Fibroblast of the conjunctiva (primary cell): ENCODE results near the gene DNAJB14.
A peak's percentile ranks its signal among the peaks of the same experiment; 100 is the strongest.

ENCODE experiments used
- DNase-seq: peaks from one replicate; pipeline ENCODE4 v3.0.0-alpha.2; 2010; ENCODE audit warnings: low read depth

DNAJB14 gene

DNA sequence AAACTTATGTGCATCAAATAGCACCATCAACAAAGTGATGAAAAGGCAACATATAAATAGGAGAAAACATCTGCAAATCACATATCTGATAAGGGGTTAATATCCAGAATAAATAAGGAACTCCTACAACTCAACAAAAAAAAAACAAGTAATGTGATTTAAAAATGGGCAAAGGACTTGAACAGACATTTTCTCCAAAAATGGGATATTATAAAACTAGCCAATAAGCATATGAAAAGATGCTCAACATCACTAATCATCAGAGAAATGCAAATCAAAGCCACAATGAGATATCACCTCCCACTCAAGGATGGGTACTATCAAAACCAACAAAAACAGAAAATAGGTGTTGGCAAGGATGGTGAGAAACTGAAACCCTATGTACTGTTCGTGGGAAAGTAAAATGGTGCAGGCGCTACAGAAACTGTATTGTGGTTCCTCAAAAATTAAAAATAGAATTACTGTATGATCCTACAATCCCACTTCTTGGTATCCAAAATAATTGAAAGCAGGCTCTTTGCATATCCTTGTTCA, 2.4 kb downstream of the DNAJB14 start:
- DNase-seq, result no peak

DNA sequence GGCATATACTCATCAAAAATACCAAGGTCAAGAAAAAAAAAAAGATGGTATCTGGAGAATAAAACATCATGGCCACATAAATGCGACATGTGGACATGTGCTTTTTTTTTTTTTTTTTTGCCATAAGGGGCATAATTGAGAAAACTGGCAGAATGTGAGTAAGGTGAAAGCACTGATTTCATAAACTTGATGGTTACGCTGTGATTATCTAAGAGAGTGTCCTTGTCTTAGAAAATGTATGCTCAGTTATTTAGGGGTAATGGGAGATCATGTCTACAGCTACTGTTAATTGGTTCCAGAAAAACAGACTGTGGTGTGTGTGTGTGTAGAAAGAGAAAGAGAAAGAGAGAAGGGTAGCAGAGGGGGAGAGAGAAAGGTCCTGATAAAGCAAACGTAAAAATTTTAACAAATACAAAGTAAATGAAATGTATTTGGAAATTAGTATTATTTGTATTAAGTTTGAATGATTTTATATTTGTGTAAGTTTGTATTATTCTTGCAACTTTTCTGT, 8.1 kb downstream of the DNAJB14 start:
- no peak for DNase-seq

DNA sequence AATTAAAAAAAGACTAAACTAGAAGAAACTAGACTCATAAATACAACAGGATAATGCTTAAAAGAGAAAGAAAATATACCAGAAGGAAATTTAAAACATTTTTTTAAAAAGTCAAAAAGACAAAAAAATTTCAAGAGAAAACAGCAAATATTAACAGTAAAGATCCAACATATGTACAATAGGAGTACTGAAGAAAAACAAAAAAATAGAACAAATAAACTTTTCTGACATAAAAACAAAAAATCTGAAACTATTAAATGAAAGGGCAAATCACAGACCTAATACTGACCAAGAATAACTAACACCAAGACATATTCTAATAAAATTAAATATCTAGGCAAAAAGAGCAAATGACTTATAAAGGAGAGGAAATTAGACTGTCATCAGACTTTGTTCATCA, 11.5 kb downstream of the DNAJB14 start:
- no peak for DNase-seq

DNA sequence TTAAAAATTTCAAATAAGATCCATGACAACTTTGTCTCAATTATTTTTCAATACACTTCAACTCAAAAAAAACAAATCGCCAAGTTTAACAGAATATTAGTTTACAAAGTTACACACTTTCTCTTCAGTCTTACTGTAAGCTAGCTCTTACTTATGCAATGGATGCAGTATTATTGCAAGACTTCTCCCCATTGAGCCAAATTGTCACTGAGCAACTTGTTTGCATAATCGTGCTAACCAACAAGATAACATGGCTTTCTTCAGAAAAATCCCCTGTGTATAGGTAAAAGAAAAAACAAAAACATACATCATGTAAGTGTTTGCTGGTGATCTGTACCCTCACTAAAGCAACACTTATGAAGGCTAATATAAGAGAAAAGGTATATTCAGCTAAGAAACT, 18.9 kb downstream of the DNAJB14 start:
- no peak for DNase-seq

DNA sequence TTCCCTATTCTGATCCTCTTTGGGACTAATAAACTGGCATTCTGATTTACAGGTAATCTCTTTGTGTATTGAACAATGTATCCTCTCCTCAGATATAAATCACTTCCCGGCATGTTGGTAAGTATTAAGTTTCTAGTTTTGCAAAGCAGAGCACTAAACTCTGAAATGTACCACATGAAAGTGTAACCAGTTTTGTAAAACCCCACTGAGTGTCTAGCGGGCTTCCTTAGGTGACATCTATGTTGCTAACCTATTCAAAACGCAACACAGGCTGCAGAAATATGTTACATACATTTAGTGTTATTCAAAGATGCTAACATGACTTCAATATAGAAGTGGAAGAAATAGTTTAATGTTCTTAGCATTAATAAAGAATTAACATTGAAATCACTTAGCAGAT, 25.2 kb downstream of the DNAJB14 start:
- no peak for DNase-seq

DNA sequence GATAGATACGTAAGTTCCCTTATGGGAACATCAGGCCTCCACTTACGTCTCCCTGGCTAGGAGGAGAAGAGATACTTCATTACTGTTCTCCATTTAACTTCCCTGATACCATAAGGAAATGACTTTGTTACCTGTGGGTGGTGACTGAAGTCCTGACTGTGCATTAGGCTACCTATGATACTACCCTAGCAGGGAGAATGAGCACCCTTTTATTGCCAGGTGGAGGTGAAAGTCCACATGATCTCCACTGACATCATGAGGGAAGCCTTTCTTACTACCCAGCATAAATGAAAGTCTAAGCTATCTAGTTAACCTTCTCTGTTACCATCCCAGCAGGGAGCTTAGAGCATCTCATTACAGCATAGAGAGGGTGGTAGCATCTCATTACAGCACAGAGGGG, 27.8 kb downstream of the DNAJB14 start:
- no peak for DNase-seq

DNA sequence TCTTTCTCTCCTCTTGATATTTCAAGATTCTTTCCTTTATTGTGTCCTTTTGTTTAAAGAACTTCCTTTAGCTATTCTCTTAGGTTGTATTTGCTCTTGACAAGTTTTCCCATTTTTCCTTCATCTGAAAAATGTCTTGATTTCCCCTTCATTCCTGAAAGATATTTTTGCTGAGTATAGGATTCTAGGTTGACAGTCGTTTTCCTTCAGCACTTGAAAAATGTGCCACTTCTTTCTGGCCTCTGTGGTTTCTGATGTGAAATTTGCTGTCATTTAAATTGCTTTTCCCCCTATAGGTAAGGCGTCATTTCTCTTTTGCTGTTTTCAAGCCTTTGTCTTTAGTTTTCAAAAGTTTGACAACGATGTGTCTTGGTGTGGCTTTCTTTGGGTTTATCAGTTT, 28.8 kb downstream of the DNAJB14 start:
- DNase-seq, result no peak

DNA sequence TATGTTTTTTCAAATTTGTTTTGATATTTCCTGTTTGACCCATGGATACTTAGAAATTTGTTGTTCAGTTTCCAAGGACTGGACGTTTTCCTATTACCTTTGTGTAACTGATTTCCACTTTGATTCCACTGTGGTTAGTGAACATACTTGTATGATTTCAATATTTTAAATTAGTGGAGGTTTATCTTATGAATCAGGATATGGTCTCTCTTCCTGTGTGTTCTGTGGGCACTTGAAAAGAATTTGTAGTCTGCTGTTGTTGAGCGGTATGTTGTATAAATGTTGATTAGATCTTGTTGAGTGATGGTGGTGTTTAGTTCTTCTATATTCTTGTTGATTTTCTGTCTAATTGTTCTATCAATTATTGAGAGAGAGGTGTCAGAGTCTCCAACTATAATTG, 31.0 kb downstream of the DNAJB14 start:
- DNase-seq, result no peak

DNA sequence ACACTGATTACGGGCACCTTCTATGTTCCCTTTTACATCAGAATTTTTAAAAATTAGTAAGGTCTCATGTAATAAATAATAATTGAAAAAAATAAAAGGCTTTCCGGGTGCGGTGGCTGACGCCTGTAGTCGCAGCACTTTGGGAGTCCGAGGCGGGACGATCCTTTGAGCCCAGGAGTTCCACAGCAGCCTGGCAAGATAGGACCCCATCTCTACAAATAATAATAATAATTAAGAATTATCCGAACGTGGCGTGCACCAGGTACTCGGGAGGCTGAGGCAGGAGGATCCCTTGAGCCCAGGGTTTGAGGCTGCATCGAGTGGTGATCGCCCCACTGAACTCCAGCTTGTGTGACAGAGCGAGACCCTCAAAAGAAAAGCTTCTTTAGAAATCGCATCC, 51.4 kb downstream of the DNAJB14 start:
- DNase-seq, result no peak

DNA sequence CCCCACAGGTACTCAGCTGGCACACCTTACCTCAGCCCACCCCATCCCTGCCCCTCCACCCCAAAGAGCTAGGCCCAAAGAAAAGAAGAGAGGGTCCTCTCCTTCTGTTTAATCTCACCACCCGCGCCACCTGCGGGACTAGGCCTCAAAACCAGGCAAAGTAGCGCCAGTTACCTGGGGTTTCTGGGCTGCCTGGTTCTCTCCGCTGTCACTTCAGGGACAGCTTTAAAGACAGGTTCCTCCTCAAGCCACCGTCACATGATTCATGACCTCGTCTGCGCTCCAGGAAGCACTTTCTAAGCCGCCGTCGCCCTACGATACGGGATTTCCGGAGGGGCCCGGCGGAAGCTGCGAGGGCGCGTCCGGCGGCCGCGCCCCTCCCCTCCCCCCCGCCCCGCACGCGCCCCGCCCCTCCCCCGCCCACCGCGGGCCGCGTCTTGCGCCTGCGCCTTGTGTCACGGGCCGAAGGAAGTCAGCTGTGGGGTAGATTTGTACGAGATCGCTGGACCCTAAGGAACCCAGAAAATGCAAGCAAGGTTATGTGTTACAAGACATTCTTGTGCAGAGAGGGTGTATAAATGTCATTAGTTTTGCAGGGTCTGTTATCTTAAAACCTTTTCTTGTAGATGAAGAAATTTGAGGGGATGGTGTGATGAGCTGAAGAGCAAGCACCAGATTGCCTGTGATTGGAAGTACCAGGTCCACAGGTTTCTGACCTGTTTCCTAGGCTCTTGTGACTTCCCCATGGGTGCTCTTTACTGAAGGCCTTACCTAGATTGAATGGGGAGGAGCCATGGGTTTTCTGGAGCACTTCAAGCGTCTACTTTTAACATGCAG, 52.0 kb downstream of the DNAJB14 start, which contains the start of gene LAMTOR3:
Gene LAMTOR3, minus strand, starts transcription at position 267 of the 837 bp plus-strand sequence. CDS start 464 bp downstream, outside the sequence.
- DNase-seq, result peak; percentile 79

DNA sequence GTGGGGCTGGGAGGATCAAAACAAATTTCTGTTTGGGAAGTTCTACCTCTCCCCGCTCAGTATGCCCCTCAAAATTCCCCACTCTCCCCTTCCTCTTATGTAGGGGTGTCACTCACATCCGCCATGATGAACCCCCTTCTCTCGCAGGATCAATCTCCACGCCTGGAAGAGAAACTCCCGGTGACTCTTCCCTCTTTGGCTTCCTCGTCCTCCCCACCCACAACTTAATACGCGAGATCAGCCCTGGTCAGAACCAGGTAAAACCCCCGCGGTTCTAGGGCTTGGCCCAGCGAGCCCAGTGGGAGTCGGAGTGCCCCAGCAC, 52.6 kb downstream of the DNAJB14 start:
- no peak for DNase-seq

DNA sequence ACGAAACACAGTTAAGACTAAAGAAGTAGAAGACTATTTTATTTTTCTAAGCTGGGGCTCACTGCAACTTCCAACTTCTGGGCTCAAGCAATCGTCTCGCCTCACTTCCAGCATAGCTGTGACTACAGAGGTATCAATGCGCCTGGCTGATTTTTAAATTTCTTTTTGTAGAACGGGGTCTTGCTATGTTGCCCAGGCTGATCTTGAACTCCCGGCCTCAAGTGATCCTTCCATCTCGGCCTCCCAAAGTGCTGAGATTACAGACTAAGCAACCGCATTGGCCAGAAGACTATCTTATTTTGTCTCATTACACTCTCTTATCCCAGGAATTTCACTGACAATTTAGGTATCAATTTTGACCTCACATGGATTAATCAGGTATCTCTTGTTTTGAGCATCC, 53.4 kb downstream of the DNAJB14 start:
- DNase-seq, result no peak

DNA sequence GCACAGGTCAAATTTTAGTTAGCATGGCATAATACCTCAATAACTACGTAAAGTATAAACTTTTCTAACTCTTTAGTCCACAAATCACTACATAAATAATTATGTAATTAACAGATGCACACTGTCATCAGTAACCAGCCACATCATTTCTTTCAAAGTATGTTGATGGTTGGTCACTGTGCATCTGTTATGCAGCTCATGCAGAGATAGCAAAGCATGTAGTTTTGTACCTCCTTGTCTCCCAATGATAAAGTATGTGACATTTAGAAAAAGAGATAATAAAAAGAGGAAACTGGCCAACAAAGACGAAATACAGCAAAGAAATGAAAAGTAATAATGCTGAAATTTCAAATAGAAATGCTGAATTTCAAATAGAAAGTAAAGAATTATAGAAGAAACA, 55.1 kb downstream of the DNAJB14 start:
- no peak for DNase-seq

DNA sequence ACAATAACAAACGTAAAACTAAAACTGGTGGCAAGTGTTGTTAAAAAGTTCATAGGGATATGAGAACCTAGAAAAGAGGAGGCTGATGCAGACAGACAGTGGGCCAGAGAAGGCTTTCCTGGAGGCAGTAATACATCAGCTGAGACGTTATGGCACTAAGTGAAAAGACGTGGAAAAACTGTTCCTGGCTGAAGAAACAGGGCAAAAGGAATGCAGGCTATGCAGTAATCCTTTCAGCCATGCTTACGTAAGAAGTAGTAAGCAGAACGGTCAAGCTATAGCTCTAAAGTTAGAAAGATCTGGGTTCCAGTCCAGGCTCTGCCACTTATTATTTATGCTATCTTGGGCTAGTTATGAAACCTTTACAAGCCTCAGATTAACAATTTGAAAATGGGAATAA, 58.6 kb downstream of the DNAJB14 start:
- no peak for DNase-seq

DNA sequence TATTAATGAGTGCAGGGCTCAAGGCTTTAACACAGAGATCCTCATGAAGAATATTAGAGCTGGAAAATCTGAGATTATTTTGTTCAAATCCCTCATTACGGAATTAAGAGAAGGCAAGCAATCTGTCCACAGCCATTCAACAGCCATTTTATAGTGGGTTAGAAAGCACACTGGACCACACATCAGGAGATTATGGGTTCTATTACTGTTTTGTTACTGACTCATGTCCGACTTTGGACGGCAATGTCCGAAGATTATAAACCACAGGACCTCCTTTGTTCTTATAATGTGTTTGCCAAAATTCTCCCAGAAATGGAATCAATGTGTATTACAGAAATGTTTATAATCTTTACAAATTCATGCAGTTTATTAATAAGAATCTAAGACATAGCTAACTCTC, 60.3 kb downstream of the DNAJB14 start:
- DNase-seq, result no peak

DNA sequence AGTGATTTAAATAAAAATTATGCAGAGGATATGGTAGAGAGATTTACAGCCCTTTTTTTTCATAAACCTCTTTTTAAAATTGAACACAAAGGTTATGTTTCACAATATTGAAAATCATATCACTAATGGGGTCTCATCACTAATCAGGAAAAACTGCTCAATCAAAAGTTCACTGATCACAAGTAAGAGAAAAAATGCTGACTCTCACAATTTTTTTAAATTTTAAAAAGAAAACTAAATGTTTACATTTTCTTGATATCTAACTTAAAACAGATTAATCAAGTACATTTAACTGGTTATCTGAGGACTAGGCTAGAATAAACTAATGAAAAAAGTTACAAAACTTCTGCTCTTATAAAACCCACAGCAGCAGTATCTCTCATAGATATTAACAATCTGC, 60.7 kb downstream of the DNAJB14 start:
- DNase-seq, result no peak

DNA sequence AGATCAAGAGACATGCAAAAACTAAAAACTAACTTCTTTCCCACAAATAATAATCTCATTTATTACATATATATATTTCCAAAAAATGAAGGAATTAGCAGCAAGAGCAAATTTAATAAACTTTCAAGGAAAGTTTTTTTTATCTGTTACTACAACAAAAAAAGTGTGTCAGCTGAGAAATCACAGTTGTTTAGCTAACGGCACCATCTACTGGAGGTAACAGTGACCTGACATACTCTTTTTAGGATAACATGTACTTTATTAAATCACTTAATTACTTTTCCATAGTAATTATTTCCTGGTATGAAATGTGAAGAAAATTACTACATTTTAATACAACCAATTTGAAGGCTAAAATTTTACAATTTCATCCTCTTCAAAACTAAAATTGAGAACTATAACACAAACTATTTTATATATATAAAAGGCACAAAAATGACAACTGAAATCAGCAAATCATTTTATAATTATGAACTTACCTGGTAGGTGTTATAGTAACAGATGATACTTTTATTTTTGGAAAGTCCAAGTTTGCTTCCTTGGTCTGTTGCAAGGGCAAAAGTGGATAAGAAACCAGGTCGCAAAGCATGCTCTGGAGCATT, 61.3 kb downstream of the DNAJB14 start:
- peak; percentile 23 for DNase-seq

DNA sequence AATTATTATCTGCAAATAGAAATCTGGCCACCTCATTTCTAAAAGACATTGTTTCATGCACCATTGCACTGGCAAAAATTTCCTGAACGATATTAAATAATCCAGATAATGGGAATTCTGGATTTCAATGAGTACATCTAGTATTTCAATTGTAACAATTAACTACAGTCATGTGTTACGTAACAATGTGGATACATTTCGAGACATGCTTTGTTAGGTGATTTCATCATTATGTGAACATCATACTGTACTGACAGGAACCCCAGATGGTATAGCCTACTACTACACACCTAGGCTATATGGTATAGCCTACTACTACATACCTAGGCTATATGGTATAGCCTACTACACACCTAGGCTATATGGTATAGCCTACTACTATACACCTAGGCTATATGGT, 67.0 kb downstream of the DNAJB14 start:
- no peak for DNase-seq

DNA sequence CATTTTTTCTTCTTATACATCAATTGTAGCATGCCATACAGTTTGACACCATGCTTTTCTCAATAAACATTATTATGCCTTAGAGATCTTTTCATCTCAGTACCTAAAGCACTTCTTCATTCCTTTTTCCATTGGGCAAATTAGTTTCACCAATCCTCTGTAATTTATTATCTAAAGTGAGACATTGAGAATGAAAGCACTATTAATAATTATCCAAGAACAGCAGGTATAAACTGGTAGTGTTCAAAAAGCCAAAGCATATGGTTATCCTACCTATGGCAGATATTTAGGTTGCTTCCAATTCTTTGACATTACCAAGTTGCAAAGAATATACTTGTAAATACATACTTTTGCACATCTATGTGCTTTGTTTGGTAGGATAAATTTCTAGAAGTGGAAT, 67.8 kb downstream of the DNAJB14 start:
- DNase-seq, result no peak

DNA sequence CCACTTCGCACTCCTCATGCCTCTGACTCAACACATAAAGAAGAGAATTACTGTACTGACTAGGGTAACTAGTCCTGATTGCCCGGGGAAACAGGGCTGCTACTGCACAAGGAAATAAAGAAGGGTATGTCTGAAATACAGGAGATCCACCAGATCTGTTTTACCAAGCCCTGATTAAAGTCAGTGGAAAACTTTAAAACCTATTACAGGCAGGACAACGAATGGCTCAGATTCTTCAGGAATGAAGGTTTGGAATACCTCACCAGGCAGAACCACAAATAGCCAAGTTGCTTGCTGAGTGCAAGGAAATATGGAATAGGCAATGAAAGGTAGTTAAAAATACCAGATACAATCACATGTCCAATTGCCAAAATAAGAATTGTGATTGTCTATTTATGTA, 69.5 kb downstream of the DNAJB14 start:
- no peak for DNase-seq

DNA sequence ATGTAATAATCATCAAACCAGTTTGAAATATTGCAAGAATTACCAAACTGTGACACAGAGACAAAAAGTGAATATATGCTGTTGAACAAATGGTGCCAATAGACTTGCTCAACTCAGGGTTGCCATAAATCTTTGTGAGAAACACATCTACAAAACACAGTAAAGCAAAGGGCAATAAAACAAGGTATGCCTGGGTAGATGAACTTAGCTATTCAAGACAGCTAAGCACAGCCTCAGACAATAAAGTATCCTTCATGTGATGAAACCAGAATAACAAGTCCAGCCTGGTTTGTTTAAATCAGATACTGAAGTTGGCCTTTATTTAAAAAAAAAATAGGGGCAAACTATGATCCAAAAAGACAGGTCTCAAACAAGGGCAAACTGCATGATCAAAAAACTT, 71.3 kb downstream of the DNAJB14 start:
- DNase-seq, result no peak

DNA sequence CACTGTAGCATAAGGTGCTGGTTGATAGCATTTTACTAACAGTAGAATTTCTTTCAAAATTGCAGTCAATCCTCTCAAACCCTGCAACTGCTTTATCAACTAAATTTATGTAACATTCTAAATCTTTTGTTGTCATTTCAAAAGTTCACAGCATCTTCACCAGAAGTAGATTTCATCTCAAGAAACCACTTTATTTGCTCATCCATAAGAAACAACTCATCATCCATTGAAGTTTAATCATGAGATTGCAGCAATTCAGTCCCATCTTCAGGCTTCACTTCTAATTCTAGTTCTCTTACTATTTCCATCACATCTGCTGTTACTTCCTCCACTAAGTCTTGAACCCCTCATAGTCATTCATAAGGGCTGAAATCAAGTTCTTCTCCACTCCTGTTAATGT, 73.8 kb downstream of the DNAJB14 start:
- no peak for DNase-seq

DNA sequence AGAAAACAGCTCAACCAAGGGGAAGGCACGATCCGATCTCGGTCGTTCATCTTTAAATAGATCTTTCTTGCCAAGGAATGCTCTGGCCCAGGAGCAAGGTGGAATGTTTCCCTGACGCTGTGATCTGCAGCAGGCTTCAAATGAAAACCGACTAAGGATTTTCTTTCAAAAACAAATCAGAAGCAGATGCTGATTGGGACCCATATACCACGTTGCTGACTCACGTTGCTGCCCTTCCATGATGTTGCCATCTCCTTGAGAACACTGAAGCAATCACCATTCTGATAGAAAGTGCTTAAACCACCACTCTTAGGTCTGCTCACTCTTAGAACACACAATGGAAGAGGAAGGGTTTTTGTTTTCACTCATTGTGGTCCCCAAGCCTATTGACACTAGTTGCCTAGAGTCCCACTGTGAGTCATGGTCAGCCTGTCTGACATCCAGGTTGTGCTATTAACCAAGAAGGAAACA, 78.3 kb downstream of the DNAJB14 start:
- peak; percentile 63 for DNase-seq
